K562 (cell line): ENCODE data around the gene SPATA32. TPM values are rescaled to one million over a fixed set of nuclear protein-coding genes. Genes with fewer than 3 reads are reported as not detected.

Experiments used
- COPS2 ChIP-seq: fragments of 450-650 bp; conservative IDR thresholded peaks from 2 replicates; pipeline ENCODE4 v1.6.1; 2016; ENCODE audit warnings: mild to moderate bottlenecking, moderate library complexity
- FOSL1 ChIP-seq: fragments of 200-800 bp; sonication (Bioruptor generic); conservative IDR thresholded peaks from 2 replicates; pipeline ENCODE4 v1.6.1; 2016; ENCODE audit warnings: missing genetic modification characterization, missing compliant biosample characterization
- NCOA1 ChIP-seq: fragments of 450-650 bp; IDR thresholded peaks from 2 replicates; pipeline ENCODE4 v1.6.1; 2016; ENCODE audit warnings: low read depth
- NFYB ChIP-seq: IDR thresholded peaks from 2 replicates; pipeline ENCODE4 v1.6.1; 2011; ENCODE audit warnings: mild to moderate bottlenecking, moderate library complexity; ENCODE audit not compliant: insufficient read length; ENCODE audit errors: extremely low read depth
- PTRF ChIP-seq: fragments of 450-650 bp; IDR thresholded peaks from 2 replicates; pipeline ENCODE4 v1.6.1; 2016; ENCODE audit warnings: mild to moderate bottlenecking, missing genetic modification characterization, missing compliant biosample characterization
- PTTG1 ChIP-seq: fragments of 450-650 bp; IDR thresholded peaks from 2 replicates; pipeline ENCODE4 v1.6.1; 2016; ENCODE audit warnings: low read depth, mild to moderate bottlenecking, missing genetic modification characterization, missing compliant biosample characterization
- SIN3A ChIP-seq, 2 experiments: fragments of 150-350 bp in 1 of 2; IDR thresholded peaks; 2 replicates each; pipeline ENCODE4 v1.6.1; 2011 to 2016; ENCODE audit warnings: borderline replicate concordance in 2 of 2, low read depth in 2 of 2, low read length in 2 of 2, mild to moderate bottlenecking in 2 of 2, moderate library complexity in 2 of 2; ENCODE audit not compliant: control insufficient read depth in 1 of 2
- SREBF2 ChIP-seq: sonication (generic); formaldehyde crosslinking; IDR thresholded peaks from 2 replicates; pipeline ENCODE4 v1.4.0; 2020; ENCODE audit warnings: mild to moderate bottlenecking, missing genetic modification reagents
- ZNF175 ChIP-seq: fragments of 200-800 bp; sonication (Bioruptor generic); IDR thresholded peaks from 2 replicates; pipeline ENCODE4 v1.6.1; 2016; ENCODE audit warnings: low read depth, mild to moderate bottlenecking, missing genetic modification characterization, missing compliant biosample characterization
- ZNF431 ChIP-seq: sonication (generic); formaldehyde crosslinking; IDR thresholded peaks from 2 replicates; pipeline ENCODE4 v1.8.0; 2022; ENCODE audit warnings: mild to moderate bottlenecking, missing genetic modification reagents
- polyA plus RNA-seq, 8 experiments: library from polyadenylated mRNA; depleted of rRNA in 4 of 8; stranded (reverse) in 5 of 8; unstranded in 3 of 8; fragments of >200 nt; fragmentation: Nextera tagmentation in 2 of 8; fragmentation: Illumina TruSeq in 1 of 8; extraction: Ambion mirVana in 2 of 8; extraction: Trizol in 1 of 8; gene quantifications; 2 replicates each; pipeline versions ENCODE4 v1.2.1 to v1.2.3, GENCODE V29; 2011 to 2014; ENCODE audit warnings: inconsistent platforms in 1 of 8, missing spikeins in 1 of 8
- total RNA-seq, 7 experiments: library from RNA; depleted of rRNA in 6 of 7; stranded (reverse); fragments of >200 nt in 6 of 7; fragmentation: Illumina TruSeq in 2 of 7; extraction: Trizol in 2 of 7; gene quantifications; 2 replicates each; pipeline versions ENCODE4 v1.2.1 to v1.2.3, GENCODE V29; 2011 to 2021; ENCODE audit warnings: low replicate concordance in 1 of 7
- TF ChIP-seq, protein P1 (sequence below): fragments of 250-450 bp; sonication (Bioruptor Pico); IDR thresholded peaks from 2 replicates; pipeline ENCODE4 v1.8.0; 2022; ENCODE audit warnings: inconsistent platforms
- TF ChIP-seq, protein P2 (sequence below), 2 experiments: fragments of 450-650 bp in 1 of 2; sonication (generic) in 1 of 2; formaldehyde crosslinking in 1 of 2; IDR thresholded peaks in 1 of 2; conservative IDR thresholded peaks in 1 of 2; 2 replicates each; pipeline versions ENCODE4 v1.6.1 to v1.8.1; 2016 to 2023; ENCODE audit warnings: mild to moderate bottlenecking in 2 of 2, moderate library complexity in 2 of 2, inconsistent platforms in 1 of 2, missing genetic modification reagents in 1 of 2
- TF ChIP-seq, protein P3 (sequence below), 2 experiments: fragments of 450-650 bp; formaldehyde crosslinking in 1 of 2; IDR thresholded peaks; 2 replicates each; pipeline versions ENCODE4 v1.4.0 to v1.6.1; 2014 to 2020; ENCODE audit warnings: mild to moderate bottlenecking in 2 of 2, borderline replicate concordance in 1 of 2, low read depth in 1 of 2

SPATA32 gene
- total and polyA plus RNA-seq, 9 of the 15 experiments (the other 6 are each of a cell fraction or from before 2014, with no cell fraction given), result 0.03 to 0.06 TPM; not detected in 7

DNA sequence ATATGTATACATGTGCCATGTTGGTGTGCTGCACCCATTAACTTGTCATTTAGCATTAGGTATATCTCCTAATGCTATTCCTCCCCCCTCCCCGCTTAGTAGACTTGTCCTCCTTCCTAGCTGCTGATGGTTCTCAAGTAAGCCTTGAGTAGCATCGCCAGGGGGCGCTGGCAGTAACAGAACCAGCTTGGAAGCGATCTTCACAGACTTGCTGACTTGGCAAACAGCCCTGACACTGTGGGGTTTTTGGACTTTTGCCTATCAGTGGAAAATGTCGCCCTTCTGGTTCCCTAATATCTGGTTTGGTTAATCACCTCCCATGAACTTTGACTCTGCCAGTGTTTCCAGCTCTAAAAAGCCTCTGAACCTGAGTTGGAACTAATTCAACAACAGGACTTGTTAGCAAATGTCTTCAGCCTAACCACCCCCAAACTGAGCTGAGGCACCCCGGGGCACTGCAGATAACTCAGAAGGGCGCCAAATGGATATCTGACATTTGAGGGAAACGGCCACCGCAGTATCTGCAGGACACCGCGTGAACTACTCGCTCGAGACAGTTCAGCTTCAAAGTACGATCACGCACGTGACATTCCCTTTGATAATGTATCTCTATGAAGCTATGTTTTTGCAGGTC lies 15.4 kb upstream of the SPATA32 start (continued):
- no peak for TF ChIP-seq COPS2
- TF ChIP-seq FOSL1 (tag), result no peak; the same call in 1 of the 2 replicates
- TF ChIP-seq ZNF175 (CRISPR knock-in tag), result no peak
- TF ChIP-seq, protein P1, sequence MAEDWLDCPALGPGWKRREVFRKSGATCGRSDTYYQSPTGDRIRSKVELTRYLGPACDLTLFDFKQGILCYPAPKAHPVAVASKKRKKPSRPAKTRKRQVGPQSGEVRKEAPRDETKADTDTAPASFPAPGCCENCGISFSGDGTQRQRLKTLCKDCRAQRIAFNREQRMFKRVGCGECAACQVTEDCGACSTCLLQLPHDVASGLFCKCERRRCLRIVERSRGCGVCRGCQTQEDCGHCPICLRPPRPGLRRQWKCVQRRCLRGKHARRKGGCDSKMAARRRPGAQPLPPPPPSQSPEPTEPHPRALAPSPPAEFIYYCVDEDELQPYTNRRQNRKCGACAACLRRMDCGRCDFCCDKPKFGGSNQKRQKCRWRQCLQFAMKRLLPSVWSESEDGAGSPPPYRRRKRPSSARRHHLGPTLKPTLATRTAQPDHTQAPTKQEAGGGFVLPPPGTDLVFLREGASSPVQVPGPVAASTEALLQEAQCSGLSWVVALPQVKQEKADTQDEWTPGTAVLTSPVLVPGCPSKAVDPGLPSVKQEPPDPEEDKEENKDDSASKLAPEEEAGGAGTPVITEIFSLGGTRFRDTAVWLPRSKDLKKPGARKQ, result no peak
- TF ChIP-seq, protein P2, sequence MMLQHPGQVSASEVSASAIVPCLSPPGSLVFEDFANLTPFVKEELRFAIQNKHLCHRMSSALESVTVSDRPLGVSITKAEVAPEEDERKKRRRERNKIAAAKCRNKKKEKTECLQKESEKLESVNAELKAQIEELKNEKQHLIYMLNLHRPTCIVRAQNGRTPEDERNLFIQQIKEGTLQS (IDR thresholded peaks at IDR 0.05), result no peak
- TF ChIP-seq, protein P2 (CRISPR knock-in tag; conservative IDR thresholded peaks at IDR 0.05), result no peak
- TF ChIP-seq NCOA1, result 0 out of 2 replicates have a peak, but pooled peaks have one; percentile 24
- TF ChIP-seq SIN3A (IDR thresholded peaks at IDR 0.05; ENCODE audit: borderline replicate concordance in 2 of 2, control insufficient read depth in 1 of 2, low read depth in 2 of 2, low read length in 2 of 2), result no peak
- no peak for TF ChIP-seq PTRF
- no peak for TF ChIP-seq NFYB
- no peak for TF ChIP-seq ZNF431
- TF ChIP-seq, protein P3, sequence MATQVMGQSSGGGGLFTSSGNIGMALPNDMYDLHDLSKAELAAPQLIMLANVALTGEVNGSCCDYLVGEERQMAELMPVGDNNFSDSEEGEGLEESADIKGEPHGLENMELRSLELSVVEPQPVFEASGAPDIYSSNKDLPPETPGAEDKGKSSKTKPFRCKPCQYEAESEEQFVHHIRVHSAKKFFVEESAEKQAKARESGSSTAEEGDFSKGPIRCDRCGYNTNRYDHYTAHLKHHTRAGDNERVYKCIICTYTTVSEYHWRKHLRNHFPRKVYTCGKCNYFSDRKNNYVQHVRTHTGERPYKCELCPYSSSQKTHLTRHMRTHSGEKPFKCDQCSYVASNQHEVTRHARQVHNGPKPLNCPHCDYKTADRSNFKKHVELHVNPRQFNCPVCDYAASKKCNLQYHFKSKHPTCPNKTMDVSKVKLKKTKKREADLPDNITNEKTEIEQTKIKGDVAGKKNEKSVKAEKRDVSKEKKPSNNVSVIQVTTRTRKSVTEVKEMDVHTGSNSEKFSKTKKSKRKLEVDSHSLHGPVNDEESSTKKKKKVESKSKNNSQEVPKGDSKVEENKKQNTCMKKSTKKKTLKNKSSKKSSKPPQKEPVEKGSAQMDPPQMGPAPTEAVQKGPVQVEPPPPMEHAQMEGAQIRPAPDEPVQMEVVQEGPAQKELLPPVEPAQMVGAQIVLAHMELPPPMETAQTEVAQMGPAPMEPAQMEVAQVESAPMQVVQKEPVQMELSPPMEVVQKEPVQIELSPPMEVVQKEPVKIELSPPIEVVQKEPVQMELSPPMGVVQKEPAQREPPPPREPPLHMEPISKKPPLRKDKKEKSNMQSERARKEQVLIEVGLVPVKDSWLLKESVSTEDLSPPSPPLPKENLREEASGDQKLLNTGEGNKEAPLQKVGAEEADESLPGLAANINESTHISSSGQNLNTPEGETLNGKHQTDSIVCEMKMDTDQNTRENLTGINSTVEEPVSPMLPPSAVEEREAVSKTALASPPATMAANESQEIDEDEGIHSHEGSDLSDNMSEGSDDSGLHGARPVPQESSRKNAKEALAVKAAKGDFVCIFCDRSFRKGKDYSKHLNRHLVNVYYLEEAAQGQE (IDR thresholded peaks at IDR 0.05; ENCODE audit: borderline replicate concordance), result peak; percentile 94
- TF ChIP-seq, protein P3 (CRISPR knock-in tag; IDR thresholded peaks at IDR 0.05; ENCODE audit: low read depth), result no peak
- no peak for TF ChIP-seq SREBF2 (CRISPR knock-in tag)
- TF ChIP-seq PTTG1 (tag), result no peak
